RPMI7951 (cell line): ENCODE results near the gene ZNF239. TPM values are rescaled to one million over a fixed set of nuclear protein-coding genes. Genes with fewer than 3 reads are reported as not detected.
"Not testable (repeated sequence)": the region's sequence is repeated elsewhere in the genome, so short reads cannot be mapped to it uniquely, and the experiment has no call there.

Source experiments
- DNase-seq: peaks from one replicate; pipeline ENCODE4 v3.0.0-alpha.2; 2012; ENCODE audit warnings: low read depth
- total RNA-seq: library from RNA; depleted of rRNA; stranded (reverse); fragments of >200 nt; shearing (Covaris generic); gene quantifications from 2 replicates; pipeline ENCODE4 v1.2.3, GENCODE V29; 2014; rRNA removed

Gene ZNF239
- total RNA-seq, 1 experiment from 2014 or later, result 2.4 TPM

DNA sequence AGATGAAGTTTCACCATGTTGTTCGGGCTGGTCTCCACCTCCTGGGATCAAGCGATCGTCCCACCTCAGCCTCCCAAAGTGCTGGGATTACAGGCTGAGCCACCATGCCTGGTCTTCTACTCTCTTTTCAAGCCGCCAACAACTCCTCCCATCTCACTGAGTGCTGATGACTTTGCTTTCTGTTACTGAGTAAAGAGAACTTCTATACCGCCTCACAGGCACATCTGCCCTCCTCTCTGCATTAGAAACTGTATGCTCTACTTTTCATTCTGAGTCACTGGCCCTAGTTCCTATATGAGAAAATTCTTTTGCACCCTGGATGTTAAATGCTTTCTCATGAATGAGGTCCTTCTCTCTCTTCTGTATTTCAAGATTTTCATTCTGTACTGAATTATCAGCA, 2.2 kb upstream of the ZNF239 start:
- no peak for DNase-seq

DNA sequence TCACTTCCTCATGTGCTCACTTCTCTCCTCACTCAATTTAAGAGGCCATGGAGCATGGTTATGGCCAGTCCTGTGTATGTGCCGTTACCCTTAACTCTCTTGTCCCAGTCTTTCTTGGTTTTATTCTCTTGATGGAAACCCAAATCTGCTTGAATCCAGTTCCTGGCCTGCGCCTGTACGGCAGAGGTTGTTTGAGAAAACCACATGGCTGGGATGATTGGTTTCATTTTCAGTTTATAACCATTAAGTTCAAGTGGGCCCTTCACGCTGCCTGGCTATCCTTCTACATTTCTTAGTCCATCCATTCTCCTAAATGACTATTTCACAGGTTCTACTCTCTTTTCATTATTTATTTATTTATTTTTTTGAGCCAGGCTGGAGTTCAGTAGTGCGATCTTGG, 1.6 kb upstream of the ZNF239 start:
- DNase-seq, result no peak

GRCh38 chr10:43574906-43575305, 490 bp upstream of the ZNF239 start:
- DNase-seq, result no peak

DNA sequence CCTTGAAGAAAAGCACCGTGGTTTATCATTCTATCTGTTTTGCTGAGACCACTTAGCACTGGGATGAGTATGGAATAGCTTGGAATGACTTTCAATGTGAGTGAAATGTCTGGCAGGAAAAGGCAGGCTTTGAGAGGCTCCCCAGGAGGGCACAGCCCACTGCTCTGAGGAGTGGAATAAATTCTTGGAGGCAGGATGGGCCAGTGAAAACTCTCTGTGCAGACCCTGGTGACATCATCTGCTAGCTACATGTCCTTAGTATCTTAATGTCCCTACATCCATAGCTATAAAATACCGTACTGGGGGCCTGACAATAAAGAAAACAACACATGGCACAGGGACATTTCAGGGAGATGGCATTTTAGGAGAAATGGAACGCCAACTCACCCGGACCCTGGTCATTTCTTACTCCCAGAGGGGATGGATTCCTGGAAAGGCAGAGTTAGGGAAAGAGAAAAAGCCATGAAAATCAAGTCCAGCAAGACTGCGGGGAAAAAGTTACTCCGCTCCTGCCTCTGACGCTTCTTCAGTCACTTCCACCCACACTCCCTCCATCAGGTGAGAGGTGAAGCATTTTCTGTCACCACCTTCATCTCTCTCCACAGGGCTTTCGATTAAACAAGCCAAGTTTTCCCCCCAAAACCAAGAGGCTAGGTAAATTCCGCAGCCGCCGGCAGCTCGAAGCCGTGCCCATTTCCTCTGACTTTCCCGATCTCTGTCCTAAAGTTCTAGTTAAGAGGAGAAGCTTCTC, 991 bp downstream of the ZNF239 start:
- no peak for DNase-seq

- no peak for DNase-seq
Observed at GRCh38 chr10:43570971-43571370, 3.4 kb downstream of the ZNF239 start.

- no peak for DNase-seq
Observed at GRCh38 chr10:43569681-43570080, 4.7 kb downstream of the ZNF239 start.

- no peak for DNase-seq
Observed at GRCh38 chr10:43557214-43557613, 17.2 kb downstream of the ZNF239 start.

GRCh38 chr10:43543746-43544145, 30.7 kb downstream of the ZNF239 start:
- DNase-seq, result not testable (repeated sequence)

DNA sequence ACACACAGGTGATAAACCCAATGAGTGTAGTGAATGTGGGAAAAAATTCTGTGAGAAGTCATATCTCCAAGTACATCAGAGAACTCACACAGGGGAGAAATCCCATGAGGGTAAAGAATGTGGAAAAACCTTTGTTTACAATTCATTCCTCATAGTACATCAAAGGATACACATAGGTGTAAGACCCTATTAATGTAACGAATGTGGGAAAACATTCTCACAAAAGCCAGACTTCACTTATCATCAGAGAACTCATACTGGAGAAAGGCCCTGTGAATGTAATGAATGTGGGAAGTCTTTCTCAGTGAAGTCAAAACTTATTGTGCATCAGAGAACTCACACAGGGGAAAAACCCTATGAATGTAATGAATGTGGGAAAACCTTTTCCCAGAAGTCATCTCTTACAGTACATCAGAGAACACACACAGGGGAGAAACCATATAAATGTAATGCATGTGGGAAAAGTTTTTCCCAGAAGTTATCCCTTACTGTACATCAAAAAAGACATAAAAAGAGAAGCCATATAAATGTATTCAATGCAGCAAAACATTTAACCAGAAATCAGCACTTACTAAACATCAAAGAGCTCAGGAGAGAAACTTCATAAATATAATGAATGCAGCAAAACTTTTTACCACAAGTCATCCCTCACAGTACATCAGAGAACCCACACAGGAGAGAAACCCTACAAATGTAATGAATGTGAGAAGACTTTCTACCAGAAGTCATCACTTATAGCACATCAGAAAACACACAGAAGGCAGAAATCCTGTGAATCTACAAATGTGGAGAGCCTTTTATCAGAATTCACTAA, 49.8 kb downstream of the ZNF239 start:
- no peak for DNase-seq

Other genes with a start within 250 kb of the ZNF239 start
- gene FXYD4, start 203.0 kb downstream of the ZNF239 start, total RNA-seq, result not detected in 2 replicates
- gene HNRNPF, start 165.4 kb downstream of the ZNF239 start, total RNA-seq, result 179 and 196 TPM in 2 replicates
- 6.1 and 6.3 TPM in 2 replicates for gene ZNF487, start 137.5 kb downstream of the ZNF239 start, total RNA-seq
- gene ZNF485, start 31.8 kb upstream of the ZNF239 start, total RNA-seq, result 4.1 and 5.2 TPM in 2 replicates
- gene ZNF32, start 74.3 kb upstream of the ZNF239 start, total RNA-seq, result 21.0 and 23.8 TPM in 2 replicates